Measurements from ENCODE around the gene GEN1.

GRCh38 chr2:17729880-17730279 is 24.1 kb upstream of the GEN1 start:
- TF ChIP-seq YY1 (IDR thresholded peaks at IDR 0.05), result no peak
- TF ChIP-seq CTCF (IDR thresholded peaks at IDR 0.05; ENCODE audit: low read depth, low read length, missing input control), result no peak
- TF ChIP-seq REST (IDR thresholded peaks at IDR 0.05), result no peak
- no peak for TF ChIP-seq RAD21 (IDR thresholded peaks at IDR 0.05)
- no peak for TF ChIP-seq NR2F2 (IDR thresholded peaks at IDR 0.05)
- TF ChIP-seq SP1 (IDR thresholded peaks at IDR 0.05), result no peak
